ENCODE data around the gene CDYL2. TPM values are rescaled to one million over a fixed set of nuclear protein-coding genes. Genes with fewer than 3 reads are reported as not detected.

CDYL2 gene
- total and polyA plus RNA-seq, 2 experiments from 2014 or later = 0.74 to 0.95 TPM

GRCh38 chr16:80807906-80808305 is 3.5 kb upstream of the CDYL2 start:
- no peaks in the 10 kb centered on the region for H3K9me3 ChIP-seq (ENCODE audit: low read depth)
- H3K27me3 ChIP-seq = peaks cover 62% of the 10 kb centered on the region
- H3K4me3 ChIP-seq = no peak overlapping the region
- no peaks in the 10 kb centered on the region for H3K4me1 ChIP-seq (ENCODE audit: low read depth)
- no peaks in the 10 kb centered on the region for H3K36me3 ChIP-seq
- DNase-seq (ENCODE audit: low read depth in 1 of 2, low spot score in 1 of 2) = no peak
- H3K27ac ChIP-seq = no peak overlapping the region
- TF ChIP-seq CTCF (IDR thresholded peaks at IDR 0.05; ENCODE audit: low read depth, low read length) = no peak

GRCh38 chr16:80806927-80807340 is 2.5 kb upstream of the CDYL2 start:
- H3K4me1 ChIP-seq (ENCODE audit: low read depth) = no peaks in the 10 kb centered on the region
- H3K36me3 ChIP-seq = no peaks in the 10 kb centered on the region
- H3K4me3 ChIP-seq = no peak overlapping the region
- H3K27me3 ChIP-seq = peaks cover 66% of the 10 kb centered on the region
- no peak for TF ChIP-seq CTCF (IDR thresholded peaks at IDR 0.05; ENCODE audit: low read depth, low read length)
- no peaks in the 10 kb centered on the region for H3K9me3 ChIP-seq (ENCODE audit: low read depth)
- DNase-seq (ENCODE audit: low read depth in 1 of 2, low spot score in 1 of 2) = peak in 1 of 2 donors; percentile 43
- no peak overlapping the region for H3K27ac ChIP-seq

- Histone ChIP-seq H3K27me3 (peaks cover 72% of the 10 kb centered on the region), H3K4me1 (ENCODE audit: low read depth) (no peaks in the 10 kb centered on the region), H3K36me3 (no peaks in the 10 kb centered on the region), H3K4me3 (no peak overlapping the region), H3K27ac (no peak overlapping the region), H3K9me3 (ENCODE audit: low read depth) (no peaks in the 10 kb centered on the region)
- TF ChIP-seq CTCF (IDR thresholded peaks at IDR 0.05; ENCODE audit: low read depth, low read length) = no peak
- no peak for DNase-seq (ENCODE audit: low read depth in 1 of 2, low spot score in 1 of 2)
Measured at GRCh38 chr16:80806289-80806688, 1.9 kb upstream of the CDYL2 start.

GRCh38 chr16:80804056-80804525 is 307 bp downstream of the CDYL2 start:
- no peaks in the 10 kb centered on the region for H3K36me3 ChIP-seq
- no peak for TF ChIP-seq CTCF (IDR thresholded peaks at IDR 0.05; ENCODE audit: low read depth, low read length)
- DNase-seq (ENCODE audit: low read depth in 1 of 2, low spot score in 1 of 2) = peak; percentile 52 to 76
- no peaks in the 10 kb centered on the region for H3K4me1 ChIP-seq (ENCODE audit: low read depth)
- H3K4me3 ChIP-seq = peak overlapping the region; percentile 89
- no peaks in the 10 kb centered on the region for H3K9me3 ChIP-seq (ENCODE audit: low read depth)
- H3K27ac ChIP-seq = no peak overlapping the region
- peaks cover 89% of the 10 kb centered on the region for H3K27me3 ChIP-seq

GRCh38 chr16:80803339-80804055 is 901 bp downstream of the CDYL2 start:
- no peaks in the 10 kb centered on the region for H3K36me3 ChIP-seq
- H3K27ac ChIP-seq = no peak overlapping the region
- H3K4me1 ChIP-seq (ENCODE audit: low read depth) = no peaks in the 10 kb centered on the region
- peak; percentile 60 for TF ChIP-seq CTCF (IDR thresholded peaks at IDR 0.05; ENCODE audit: low read depth, low read length)
- H3K27me3 ChIP-seq = peaks cover 84% of the 10 kb centered on the region
- DNase-seq (ENCODE audit: low read depth in 1 of 2, low spot score in 1 of 2) = peak; percentile 25 to 27
- H3K9me3 ChIP-seq (ENCODE audit: low read depth) = no peaks in the 10 kb centered on the region
- H3K4me3 ChIP-seq = peak overlapping the region; percentile 48

Data from cardiac muscle cell (in vitro differentiated cells and primary cell).